ENCODE measurements around the gene SLC35A5. TPM values are rescaled to one million over a fixed set of nuclear protein-coding genes. Genes with fewer than 3 reads are reported as not detected.
A peak's percentile ranks its signal among the peaks of the same experiment; 100 is the strongest.
"Not testable (repeated sequence)": the region's sequence is repeated elsewhere in the genome, so short reads cannot be mapped to it uniquely, and the experiment has no call there.

SLC35A5 gene
- total and polyA plus RNA-seq, 4 donors: 70.1 to 136 (median 77.4) TPM

DNA sequence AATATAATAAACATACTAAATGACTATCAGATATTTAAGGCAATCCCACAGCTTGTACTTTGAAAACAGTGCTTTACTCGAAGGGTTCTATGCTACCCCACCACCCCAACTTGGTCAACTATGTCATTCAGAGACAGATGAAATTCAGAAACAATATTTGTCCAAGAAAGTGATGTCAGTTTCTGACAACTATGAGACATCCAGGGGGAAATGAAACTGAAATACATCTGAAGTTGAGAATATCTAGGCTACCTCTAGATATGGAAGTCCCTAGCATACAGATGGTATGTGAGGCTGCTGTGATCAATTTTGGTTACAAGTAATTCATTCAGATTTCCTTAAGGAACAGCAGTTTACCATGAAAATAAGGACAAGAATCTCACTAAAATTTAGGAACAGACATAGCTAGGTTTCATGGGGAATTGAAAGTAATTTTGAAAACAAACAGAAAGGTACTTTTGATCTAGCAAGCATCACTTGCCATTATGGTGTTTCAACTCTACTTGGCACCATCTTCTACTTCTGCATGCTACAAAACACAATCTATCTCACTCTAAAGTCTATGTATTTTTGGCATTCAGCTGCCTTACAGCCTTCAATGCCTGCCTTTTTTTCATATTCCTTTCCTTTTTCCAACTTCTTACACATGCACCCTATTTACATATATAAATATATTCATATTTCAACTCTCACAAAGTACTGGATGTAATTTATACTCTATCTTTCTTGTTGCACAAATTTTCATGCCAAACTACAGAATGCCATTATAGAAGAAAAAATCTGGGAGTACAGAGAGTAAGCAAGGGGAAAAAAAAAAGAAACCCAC is 21.8 kb upstream of the SLC35A5 start:
- 100% methylated on average over 1 of the region's 1 CpG for WGBS (ENCODE audit: insufficient coverage)
- H3K4me3 ChIP-seq (ENCODE audit: low read depth, low read length): no peak overlapping the region
- no peak overlapping the region for H3K27ac ChIP-seq (ENCODE audit: low read depth, low read length)
- H3K4me1 ChIP-seq (ENCODE audit: control insufficient read depth, insufficient read depth, low read length): no peaks in the 10 kb centered on the region
- peaks cover 6% of the 10 kb centered on the region for H3K36me3 ChIP-seq (ENCODE audit: control insufficient read depth, insufficient read depth, low read length)
- no peaks in the 10 kb centered on the region for H3K27me3 ChIP-seq (ENCODE audit: control insufficient read depth, insufficient read depth, low read length)
- DNase-seq (ENCODE audit: low read depth in 4 of 6, low spot score in 6 of 6): peak in 1 of 6 donors; percentile 35
- H3K9me3 ChIP-seq (ENCODE audit: control insufficient read depth, insufficient read depth, low read length): no peaks in the 10 kb centered on the region

DNA sequence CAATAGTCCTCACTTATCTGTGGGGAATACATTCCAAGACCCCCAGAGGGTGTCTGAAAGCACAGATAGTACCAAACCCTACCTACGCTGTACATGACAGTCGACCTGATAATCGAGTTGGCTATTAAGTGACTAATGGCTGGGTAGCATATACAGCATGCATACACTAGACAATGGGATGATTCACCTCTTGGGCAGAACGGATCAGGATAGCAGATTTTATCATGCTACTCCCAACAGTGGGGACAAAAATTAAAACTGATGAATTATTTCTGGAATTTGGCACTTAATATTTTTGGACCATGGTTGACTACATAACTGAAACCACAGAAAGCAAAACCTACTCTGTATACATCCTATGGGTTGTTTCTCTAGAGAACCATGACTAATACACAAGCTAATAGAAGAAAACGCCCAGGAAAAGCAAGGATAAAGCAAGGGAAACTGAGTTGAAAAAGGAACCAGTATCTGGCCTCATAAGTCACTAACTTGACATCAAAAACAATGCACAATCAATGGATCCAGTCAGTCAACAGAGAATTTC is 15.6 kb upstream of the SLC35A5 start:
- no peak for DNase-seq (ENCODE audit: low read depth in 4 of 6, low spot score in 6 of 6)
- H3K4me1 ChIP-seq (ENCODE audit: control insufficient read depth, insufficient read depth, low read length): no peaks in the 10 kb centered on the region
- H3K4me3 ChIP-seq (ENCODE audit: low read depth, low read length): no peak overlapping the region
- no peak overlapping the region for H3K27ac ChIP-seq (ENCODE audit: low read depth, low read length)
- H3K27me3 ChIP-seq (ENCODE audit: control insufficient read depth, insufficient read depth, low read length): no peaks in the 10 kb centered on the region
- WGBS (ENCODE audit: insufficient coverage): no CpG with 5 or more reads among the region's 5 CpGs
- H3K36me3 ChIP-seq (ENCODE audit: control insufficient read depth, insufficient read depth, low read length): peaks cover 10% of the 10 kb centered on the region
- no peaks in the 10 kb centered on the region for H3K9me3 ChIP-seq (ENCODE audit: control insufficient read depth, insufficient read depth, low read length)

DNA sequence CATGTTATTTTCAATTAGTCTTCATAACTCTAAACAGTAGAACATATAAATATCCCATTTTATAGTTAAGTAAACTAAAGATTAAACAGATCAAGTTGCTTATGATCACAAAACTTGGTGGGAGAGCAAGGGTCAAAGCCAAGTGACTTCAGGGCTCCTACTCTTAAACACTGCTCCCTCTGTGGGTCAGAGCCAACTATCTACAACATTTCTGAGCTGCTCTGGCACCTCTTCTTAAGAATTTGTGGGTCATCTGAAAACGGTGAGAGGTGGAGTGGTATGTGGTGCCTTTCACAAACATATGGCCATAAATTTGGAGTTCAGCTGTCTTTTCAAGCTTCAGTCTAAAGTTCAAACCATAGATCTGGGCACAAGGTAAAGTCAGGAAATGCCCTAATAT is 11.0 kb upstream of the SLC35A5 start:
- Histone ChIP-seq H3K4me3 (ENCODE audit: low read depth, low read length) (no peak overlapping the region), H3K27ac (ENCODE audit: low read depth, low read length) (no peak overlapping the region), H3K4me1 (ENCODE audit: control insufficient read depth, insufficient read depth, low read length) (no peaks in the 10 kb centered on the region), H3K36me3 (ENCODE audit: control insufficient read depth, insufficient read depth, low read length) (peaks cover 7% of the 10 kb centered on the region), H3K27me3 (ENCODE audit: control insufficient read depth, insufficient read depth, low read length) (no peaks in the 10 kb centered on the region), H3K9me3 (ENCODE audit: control insufficient read depth, insufficient read depth, low read length) (no peaks in the 10 kb centered on the region)
- DNase-seq (ENCODE audit: low read depth in 4 of 6, low spot score in 6 of 6): no peak
- WGBS (ENCODE audit: insufficient coverage): no CpG with 5 or more reads among the region's 1 CpG

DNA sequence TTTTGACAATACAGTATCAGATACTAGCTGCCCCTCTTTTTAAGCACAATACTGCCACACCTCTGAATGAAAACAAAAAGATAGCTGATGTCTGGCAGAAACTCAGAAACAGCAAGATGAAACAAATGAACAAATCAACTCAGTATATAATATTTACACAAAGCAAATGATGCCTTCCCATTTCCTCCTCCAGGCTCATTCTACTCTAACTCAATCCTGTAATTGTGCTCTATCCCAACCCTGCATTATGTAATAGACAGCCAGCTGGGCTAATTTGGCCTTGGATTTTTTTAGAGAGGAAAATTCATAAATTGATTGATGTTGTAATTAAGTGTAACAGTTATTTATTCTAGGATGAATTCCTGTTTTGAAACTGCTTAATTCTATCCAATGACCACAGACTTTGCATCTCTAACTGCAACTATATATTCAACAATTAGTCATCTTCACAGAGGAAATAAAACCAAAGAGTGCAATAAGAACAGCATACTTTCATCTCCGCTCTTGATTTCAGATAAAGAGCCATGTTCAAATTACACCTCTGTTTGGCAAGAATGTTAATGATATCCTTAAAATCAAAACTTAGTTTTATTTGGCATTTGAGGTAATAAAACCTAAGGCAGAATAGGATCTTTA is 6.2 kb upstream of the SLC35A5 start:
- Histone ChIP-seq H3K4me3 (ENCODE audit: low read depth, low read length) (no peak overlapping the region), H3K36me3 (ENCODE audit: control insufficient read depth, insufficient read depth, low read length) (peaks cover 5% of the 10 kb centered on the region), H3K27ac (ENCODE audit: low read depth, low read length) (no peak overlapping the region), H3K27me3 (ENCODE audit: control insufficient read depth, insufficient read depth, low read length) (no peaks in the 10 kb centered on the region), H3K9me3 (ENCODE audit: control insufficient read depth, insufficient read depth, low read length) (no peaks in the 10 kb centered on the region), H3K4me1 (ENCODE audit: control insufficient read depth, insufficient read depth, low read length) (no peaks in the 10 kb centered on the region)
- DNase-seq (ENCODE audit: low read depth in 4 of 6, low spot score in 6 of 6): no peak
- no CpG with 5 or more reads among the region's 1 CpG for WGBS (ENCODE audit: insufficient coverage)

DNA sequence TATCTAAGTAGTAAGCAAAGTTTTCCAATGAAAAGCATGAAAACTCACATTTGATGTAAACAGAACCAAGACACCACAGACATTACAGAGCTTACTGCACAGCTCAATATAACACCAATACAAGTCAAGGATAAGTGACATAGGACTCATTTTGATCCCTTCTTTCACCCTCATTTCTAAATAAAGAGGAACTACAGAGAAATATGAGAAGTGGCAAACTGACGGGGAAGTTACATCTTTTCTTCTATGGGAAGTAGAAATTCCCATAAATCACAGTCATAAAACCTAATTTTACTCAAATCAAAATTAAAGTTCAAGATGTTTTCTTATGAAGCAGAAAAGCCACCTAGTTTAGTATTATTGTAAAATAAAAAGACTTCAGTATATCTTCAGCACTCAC is 3.9 kb upstream of the SLC35A5 start:
- peaks cover 5% of the 10 kb centered on the region for H3K36me3 ChIP-seq (ENCODE audit: control insufficient read depth, insufficient read depth, low read length)
- H3K4me1 ChIP-seq (ENCODE audit: control insufficient read depth, insufficient read depth, low read length): peaks cover 4% of the 10 kb centered on the region
- no peak overlapping the region for H3K27ac ChIP-seq (ENCODE audit: low read depth, low read length)
- no CpG with 5 or more reads among the region's 1 CpG for WGBS (ENCODE audit: insufficient coverage)
- H3K27me3 ChIP-seq (ENCODE audit: control insufficient read depth, insufficient read depth, low read length): no peaks in the 10 kb centered on the region
- no peak overlapping the region for H3K4me3 ChIP-seq (ENCODE audit: low read depth, low read length)
- no peaks in the 10 kb centered on the region for H3K9me3 ChIP-seq (ENCODE audit: control insufficient read depth, insufficient read depth, low read length)
- DNase-seq (ENCODE audit: low read depth in 4 of 6, low spot score in 6 of 6): no peak

DNA sequence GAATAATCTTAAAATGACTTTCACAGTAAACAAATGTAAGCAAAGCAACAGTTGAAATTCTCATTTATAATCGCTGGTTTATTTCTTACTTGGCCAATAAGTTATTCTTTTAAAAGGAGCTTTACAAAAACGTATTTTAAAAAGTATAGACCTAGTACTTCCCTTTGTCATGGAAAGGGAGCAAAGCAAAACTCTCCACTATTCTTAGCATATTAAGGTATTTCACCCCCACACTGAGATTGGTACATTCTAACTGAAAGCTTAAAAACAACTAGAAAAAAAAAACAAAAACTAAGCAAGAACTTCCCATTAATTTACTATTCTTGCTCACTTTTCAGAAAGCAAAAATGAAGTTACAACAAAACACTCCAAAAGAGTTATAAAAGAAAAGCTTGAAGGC is 1.5 kb upstream of the SLC35A5 start:
- 40% methylated on average over 1 of the region's 2 CpGs for WGBS (ENCODE audit: insufficient coverage)
- Histone ChIP-seq H3K36me3 (ENCODE audit: control insufficient read depth, insufficient read depth, low read length) (peaks cover 5% of the 10 kb centered on the region), H3K27me3 (ENCODE audit: control insufficient read depth, insufficient read depth, low read length) (no peaks in the 10 kb centered on the region), H3K27ac (ENCODE audit: low read depth, low read length) (peak overlapping the region; percentile 100), H3K4me3 (ENCODE audit: low read depth, low read length) (peak overlapping the region; percentile 100), H3K9me3 (ENCODE audit: control insufficient read depth, insufficient read depth, low read length) (no peaks in the 10 kb centered on the region), H3K4me1 (ENCODE audit: control insufficient read depth, insufficient read depth, low read length) (peaks cover 7% of the 10 kb centered on the region)
- DNase-seq (ENCODE audit: low read depth in 4 of 6, low spot score in 6 of 6): no peak

DNA sequence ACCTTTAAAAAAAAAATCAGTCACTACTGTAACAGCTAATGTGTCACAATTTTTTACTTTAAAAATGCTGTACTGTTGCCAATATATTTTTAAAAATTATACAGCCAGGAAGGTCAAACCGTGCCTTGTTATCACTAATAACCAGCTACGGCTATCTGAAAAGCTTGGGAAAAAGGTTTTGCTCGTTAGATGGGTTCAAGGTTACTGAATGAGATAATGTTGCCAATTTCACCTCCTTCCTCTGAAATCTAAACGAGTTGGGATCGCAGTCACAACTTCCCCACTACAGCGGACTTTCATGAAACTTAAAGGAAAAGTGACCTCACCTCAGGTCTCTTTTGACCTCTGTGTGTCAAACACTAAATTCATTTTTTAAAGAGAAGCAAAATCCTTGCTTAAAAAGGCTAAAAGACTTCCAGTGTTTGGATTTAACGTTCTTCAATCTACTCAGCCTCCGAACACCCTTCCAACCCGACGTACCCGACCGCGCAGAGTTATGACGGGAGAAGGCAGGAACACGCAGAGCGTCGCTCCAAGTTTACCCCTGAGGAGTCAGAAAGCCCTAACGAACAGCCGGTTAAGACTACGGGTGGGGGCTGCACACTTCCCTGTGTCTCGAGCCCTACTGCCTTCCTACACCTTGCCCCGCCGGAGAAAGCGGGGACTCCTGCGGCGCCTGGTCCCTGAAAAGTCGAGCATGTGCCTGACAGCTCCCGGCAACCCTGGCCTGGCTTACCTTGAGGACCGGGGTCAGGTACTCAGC is 943 bp upstream of the SLC35A5 start:
- peak; percentile 33 to 89 (median 43) for DNase-seq (ENCODE audit: low read depth in 4 of 6, low spot score in 6 of 6)

DNA sequence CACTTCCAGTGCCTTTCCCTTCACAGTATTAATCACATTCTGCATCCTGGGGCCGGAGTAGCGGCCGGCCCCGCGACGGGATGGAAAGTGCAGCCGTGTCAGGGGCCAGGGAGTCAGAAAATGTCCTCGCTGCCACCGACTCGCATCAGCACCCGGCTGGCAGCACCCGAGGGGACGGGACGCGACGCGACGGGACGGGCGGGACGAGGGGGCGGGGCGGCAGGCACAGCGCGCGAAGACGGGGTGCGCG is 436 bp upstream of the SLC35A5 start:
- Histone ChIP-seq H3K4me1 (ENCODE audit: control insufficient read depth, insufficient read depth, low read length) (peaks cover 7% of the 10 kb centered on the region), H3K9me3 (ENCODE audit: control insufficient read depth, insufficient read depth, low read length) (no peaks in the 10 kb centered on the region), H3K27ac (ENCODE audit: low read depth, low read length) (peak overlapping the region; percentile 100), H3K36me3 (ENCODE audit: control insufficient read depth, insufficient read depth, low read length) (peaks cover 5% of the 10 kb centered on the region), H3K27me3 (ENCODE audit: control insufficient read depth, insufficient read depth, low read length) (no peaks in the 10 kb centered on the region), H3K4me3 (ENCODE audit: low read depth, low read length) (peak overlapping the region; percentile 100)
- 0% methylated on average over 29 of the region's 29 CpGs for WGBS (ENCODE audit: insufficient coverage)
- peak in 1 of 6 donors; percentile 33 for DNase-seq (ENCODE audit: low read depth in 4 of 6, low spot score in 6 of 6)

More for the DNA sequence above, 943 bp upstream of the SLC35A5 start:
- peaks cover 5% of the 10 kb centered on the region for H3K36me3 ChIP-seq (ENCODE audit: control insufficient read depth, insufficient read depth, low read length)
- peak overlapping the region; percentile 100 for H3K27ac ChIP-seq (ENCODE audit: low read depth, low read length)
- no peaks in the 10 kb centered on the region for H3K9me3 ChIP-seq (ENCODE audit: control insufficient read depth, insufficient read depth, low read length)
- H3K27me3 ChIP-seq (ENCODE audit: control insufficient read depth, insufficient read depth, low read length): no peaks in the 10 kb centered on the region
- 0% methylated on average over 24 of the region's 29 CpGs for WGBS (ENCODE audit: insufficient coverage)
- H3K4me3 ChIP-seq (ENCODE audit: low read depth, low read length): peak overlapping the region; percentile 100
- H3K4me1 ChIP-seq (ENCODE audit: control insufficient read depth, insufficient read depth, low read length): peaks cover 7% of the 10 kb centered on the region

DNA sequence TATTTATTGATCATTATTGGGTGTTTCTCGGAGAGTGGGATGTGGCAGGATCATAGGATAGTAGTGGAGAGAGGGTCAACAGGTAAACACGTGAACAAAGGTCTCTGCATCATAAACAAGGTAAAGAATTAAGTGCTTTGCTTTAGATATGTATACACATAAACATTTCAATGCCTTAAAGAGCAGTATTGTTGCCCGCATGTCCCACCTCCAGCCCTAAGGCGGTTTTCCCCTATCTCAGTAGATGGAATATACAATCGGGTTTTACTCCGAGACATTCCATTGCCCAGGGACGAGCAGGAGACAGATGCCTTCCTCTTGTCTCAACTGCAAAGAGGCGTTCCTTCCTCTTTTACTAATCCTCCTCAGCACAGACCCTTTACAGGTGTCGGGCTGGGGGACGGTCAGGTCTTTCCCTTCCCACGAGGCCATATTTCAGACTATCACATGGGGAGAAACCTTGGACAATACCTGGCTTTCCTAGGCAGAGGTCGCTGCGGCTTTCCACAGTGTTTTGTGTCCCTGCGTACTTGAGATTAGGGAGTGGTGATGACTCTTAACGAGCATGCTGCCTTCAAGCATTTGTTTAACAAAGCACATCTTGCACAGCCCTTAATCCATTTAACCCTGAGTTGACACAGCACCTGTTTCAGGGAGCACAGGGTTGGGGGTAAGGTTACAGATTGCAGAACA is 2.5 kb downstream of the SLC35A5 start:
- WGBS (ENCODE audit: insufficient coverage): no CpG with 5 or more reads among the region's 15 CpGs
- H3K4me1 ChIP-seq (ENCODE audit: control insufficient read depth, insufficient read depth, low read length); H3K27ac ChIP-seq (ENCODE audit: low read depth, low read length); H3K36me3 ChIP-seq (ENCODE audit: control insufficient read depth, insufficient read depth, low read length); H3K27me3 ChIP-seq (ENCODE audit: control insufficient read depth, insufficient read depth, low read length); DNase-seq (ENCODE audit: low read depth in 4 of 6, low spot score in 6 of 6); H3K4me3 ChIP-seq (ENCODE audit: low read depth, low read length); H3K9me3 ChIP-seq (ENCODE audit: control insufficient read depth, insufficient read depth, low read length): not testable (repeated sequence)
